Measurements from ENCODE around the gene FBF1. TPM values are rescaled to one million over a fixed set of nuclear protein-coding genes. Genes with fewer than 3 reads are reported as not detected.

Gene FBF1
- total and polyA plus RNA-seq, 2 of the 8 experiments (the other 6 are each of a cell fraction or from before 2014, with no cell fraction given): 8.1 to 13.1 TPM

GRCh38 chr17:75896415-75897159 lies 44.3 kb downstream of the FBF1 start, which contains the start of gene TRIM65 (continued):
- TF ChIP-seq CHD7 (IDR thresholded peaks at IDR 0.05; ENCODE audit: insufficient replicate concordance, low read length) (no peak), ATF3 (IDR thresholded peaks at IDR 0.05; ENCODE audit: insufficient read depth, low read depth, low read length) (no peak), MAFK (IDR thresholded peaks at IDR 0.05; ENCODE audit: low read depth, low read length) (no peak)
